ENCODE measurements around the gene OSER1.
"Not testable (repeated sequence)": the region's sequence is repeated elsewhere in the genome, so short reads cannot be mapped to it uniquely, and the experiment has no call there.

The OSER1 gene

DNA sequence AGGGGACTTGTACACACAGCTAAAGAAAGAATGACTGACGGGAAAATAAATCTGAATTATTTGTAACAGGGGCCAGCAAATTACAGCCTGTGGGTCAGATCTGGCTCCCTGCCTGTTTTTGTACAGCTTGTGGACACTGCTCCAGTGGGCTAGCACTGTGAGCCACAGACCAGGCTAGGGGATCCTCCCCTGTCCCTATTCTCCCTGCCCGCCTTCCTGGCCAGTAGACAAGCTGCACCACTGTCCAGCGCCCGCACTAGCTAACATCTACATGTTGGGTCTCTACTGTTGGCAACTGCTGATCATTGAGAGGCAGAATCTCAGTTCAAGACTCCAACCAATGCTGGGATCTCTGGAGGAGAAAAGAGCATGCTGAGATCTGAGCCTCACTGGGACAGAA lies 10.7 kb downstream of the OSER1 start:
- TF ChIP-seq CTCF (conservative IDR thresholded peaks at IDR 0.05), result no peak
- no peak overlapping the region for H3K27ac ChIP-seq

DNA sequence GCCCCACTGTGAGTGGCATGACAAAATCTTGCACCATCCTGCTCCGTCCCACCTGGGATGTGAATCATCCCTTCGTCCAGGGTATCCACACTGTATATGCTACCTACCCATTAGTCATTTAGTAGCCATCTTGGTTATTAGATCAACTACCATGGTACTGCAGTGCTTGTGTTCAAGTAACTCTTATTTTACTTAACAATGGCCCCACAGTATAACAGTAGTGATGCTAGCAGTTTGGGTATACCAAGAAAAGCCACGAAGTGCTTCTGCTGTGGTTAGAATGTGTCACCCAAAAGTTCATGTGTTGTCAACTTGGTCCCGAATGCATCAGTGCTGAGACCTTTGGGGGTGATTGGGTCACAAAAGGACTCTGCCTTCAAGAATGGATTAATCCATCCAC lies 11.7 kb downstream of the OSER1 start:
- TF ChIP-seq CTCF (conservative IDR thresholded peaks at IDR 0.05), result no peak
- no peak overlapping the region for H3K27ac ChIP-seq

GRCh38 chr20:44196271-44196670 lies 14.3 kb downstream of the OSER1 start:
- peak; percentile 43 for TF ChIP-seq CTCF (conservative IDR thresholded peaks at IDR 0.05)
- H3K27ac ChIP-seq, result 0 out of 2 replicates have a peak overlapping the region, but pooled peaks have one; percentile 32

DNA sequence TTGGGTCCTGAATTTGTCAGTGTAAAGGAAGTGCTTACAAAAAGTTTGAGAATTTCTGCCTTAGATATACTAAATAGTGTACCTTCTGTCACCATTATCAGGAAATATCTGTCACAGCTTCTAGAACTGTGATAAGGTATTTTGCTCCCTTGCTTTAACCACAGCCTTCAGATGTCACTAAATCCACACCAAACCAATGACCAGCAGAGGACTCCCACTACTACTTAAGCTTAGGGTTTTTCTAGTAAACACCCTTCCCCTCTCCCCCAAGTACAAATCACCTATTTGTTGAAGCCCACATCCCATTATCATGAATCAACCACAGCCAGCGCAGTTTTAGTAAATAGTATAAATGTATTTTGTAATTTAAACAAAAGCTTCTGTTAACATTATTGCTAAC lies 15.0 kb downstream of the OSER1 start:
- H3K27ac ChIP-seq, result no peak overlapping the region
- TF ChIP-seq CTCF (conservative IDR thresholded peaks at IDR 0.05), result no peak

DNA sequence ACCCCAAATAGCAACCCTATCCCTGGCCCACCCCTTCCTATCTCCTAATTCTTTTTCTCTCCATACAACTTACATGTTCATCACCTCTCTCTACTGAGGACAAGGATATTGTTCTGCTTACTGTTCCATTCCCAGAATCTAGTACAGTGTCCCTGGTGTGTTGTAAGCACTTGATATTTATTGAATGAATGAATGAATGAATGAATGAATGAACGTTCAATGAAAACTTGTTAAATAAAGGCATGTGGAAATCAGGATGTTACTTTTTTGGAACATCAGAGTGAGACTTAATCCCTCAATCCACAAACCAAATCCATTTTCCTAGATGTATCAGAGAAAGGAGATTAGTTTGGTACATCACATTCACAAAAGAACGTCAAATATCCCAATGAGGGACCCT lies 16.8 kb downstream of the OSER1 start:
- TF ChIP-seq CTCF (conservative IDR thresholded peaks at IDR 0.05), result no peak
- H3K27ac ChIP-seq, result no peak overlapping the region

DNA sequence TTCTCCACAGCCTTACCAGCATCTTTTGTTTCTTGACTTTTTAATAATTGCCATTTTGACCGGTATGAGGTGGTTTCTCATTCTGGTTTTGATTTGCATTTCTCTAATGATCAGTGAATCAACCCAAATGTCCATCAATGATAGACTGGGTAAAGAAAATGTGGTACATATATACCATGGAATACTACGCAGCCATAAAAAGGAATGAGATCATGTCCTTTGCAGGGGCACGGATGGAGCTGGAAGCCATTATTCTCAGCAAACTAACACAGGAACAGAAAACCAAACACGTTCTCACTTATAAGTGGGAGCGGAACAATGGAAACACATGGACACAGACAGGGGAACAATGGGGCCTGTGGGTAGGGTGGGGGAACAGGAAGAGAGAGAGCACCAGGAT lies 18.9 kb downstream of the OSER1 start:
- not testable (repeated sequence) for H3K27ac ChIP-seq

DNA sequence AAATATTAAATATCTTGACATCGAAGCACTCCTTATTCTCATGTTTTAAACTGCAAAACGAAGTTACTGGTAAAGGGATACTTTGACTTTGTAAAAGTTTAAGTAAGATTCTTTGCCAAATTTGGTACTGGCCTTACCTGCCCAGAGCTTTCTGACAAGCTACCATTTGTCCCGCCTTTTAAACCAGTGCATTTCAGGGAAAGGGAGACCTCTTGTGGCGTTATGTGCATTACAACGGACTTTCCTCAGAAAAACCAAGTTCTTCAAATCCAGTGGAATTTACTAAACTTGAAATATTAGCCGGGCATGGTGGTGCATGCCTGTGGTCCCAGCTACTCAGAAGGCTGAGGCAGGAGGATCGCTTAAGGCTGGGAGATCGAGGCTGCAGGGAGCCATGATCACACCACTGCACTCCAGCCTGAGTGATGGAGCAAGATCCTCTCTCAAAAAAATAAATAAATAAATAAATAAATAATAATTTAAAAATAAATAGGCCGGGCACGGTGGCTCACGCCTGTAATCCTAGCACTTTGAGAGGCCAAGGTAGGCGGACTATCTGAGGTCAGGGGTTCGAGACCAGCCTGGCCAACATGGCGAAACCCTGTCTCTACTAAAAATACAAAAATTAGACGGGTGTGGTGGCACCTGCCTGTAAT lies 20.2 kb downstream of the OSER1 start:
- peak; percentile 94 for TF ChIP-seq CTCF (conservative IDR thresholded peaks at IDR 0.05)
- not testable (repeated sequence) for H3K27ac ChIP-seq

- H3K27ac ChIP-seq, result no peak overlapping the region
- TF ChIP-seq CTCF (conservative IDR thresholded peaks at IDR 0.05), result no peak
Measured at GRCh38 chr20:44188752-44189151, 21.8 kb downstream of the OSER1 start.
